ENCODE measurements around the gene SDR42E2. TPM values are rescaled to one million over a fixed set of nuclear protein-coding genes. Genes with fewer than 3 reads are reported as not detected.

SDR42E2 gene
- total and polyA plus RNA-seq, 10 of the 15 experiments (the other 5 are each of a cell fraction or from before 2014, with no cell fraction given), result 0.01 to 0.09 (median 0.08) TPM; not detected in 4

DNA sequence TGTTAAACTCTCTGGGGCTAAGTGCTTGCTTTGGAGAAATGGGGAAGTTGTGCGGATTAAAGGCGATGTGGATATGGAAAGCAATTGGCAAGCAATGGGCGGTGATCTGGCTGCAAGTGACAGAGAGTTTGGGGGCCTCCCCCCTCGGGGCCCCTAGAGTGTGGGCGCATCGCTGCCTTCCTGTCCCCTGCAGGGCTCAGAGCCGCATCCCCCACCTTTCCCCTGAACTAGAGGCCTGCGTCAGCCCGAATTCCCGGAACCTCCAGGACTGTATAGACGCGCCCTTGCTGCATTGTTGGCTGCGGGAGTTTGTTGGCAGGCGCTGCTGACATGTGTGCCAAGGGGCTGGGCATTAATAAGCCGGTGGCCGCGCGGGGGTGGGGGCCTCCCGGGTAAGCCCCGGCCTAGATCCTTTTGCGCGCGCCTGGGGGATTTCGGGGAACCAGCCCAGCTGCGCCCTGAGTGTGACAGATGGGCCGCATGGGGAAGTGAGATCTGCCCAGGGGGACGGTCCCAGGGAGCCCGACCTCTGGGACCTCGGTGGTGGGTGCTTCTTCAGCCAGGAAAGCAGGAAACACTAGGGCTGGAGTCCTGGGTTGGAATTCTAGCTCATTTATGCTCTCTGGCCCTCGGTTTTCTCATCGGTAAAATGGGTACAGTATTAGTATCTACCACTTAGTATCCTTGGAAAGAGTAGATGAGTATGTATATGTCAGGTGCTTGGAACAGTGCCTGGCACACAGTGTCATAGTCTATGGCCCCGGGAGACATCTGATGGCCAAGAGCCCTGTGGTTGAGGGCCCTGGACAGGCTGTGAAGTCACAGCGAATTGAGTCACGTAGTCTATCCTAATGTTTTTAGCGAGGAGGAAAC is 44.8 kb downstream of the SDR42E2 start:
- intact Hi-C loops (cut with micrococcal nuclease; ENCODE audit: unreplicated experiment) (loop anchor here (1.0 kb wide), 2 partner anchors 12 to 90 kb away; partner anchors contain the start of gene POLR3E), in situ Hi-C loops (cut with MboI) (no loop called here)
- Histone ChIP-seq H3K27ac (ENCODE audit: control insufficient read depth, insufficient read depth) (peak overlapping the region; percentile 65), H3K9ac (ENCODE audit: control insufficient read depth, insufficient read depth, low read length) (peak overlapping the region; percentile 77), H3K4me3 (peak overlapping the region; percentile 88), H3K4me1 (ENCODE audit: control insufficient read depth, insufficient read depth, low read length) (peaks cover 11% of the 10 kb centered on the region), H3K79me2 (ENCODE audit: control insufficient read depth, insufficient read depth, low read length) (peaks cover 56% of the 10 kb centered on the region), H3K36me3 (ENCODE audit: control insufficient read depth in 2 of 2, insufficient read depth in 2 of 2, low read length in 1 of 2) (peaks cover 3 to 4% of the 10 kb centered on the region in 2 experiments; a peak in 3 of 4 replicates), H3K9me3 (replicated peaks; ENCODE audit: control insufficient read depth, insufficient read depth, low read length) (peaks cover 5% of the 10 kb centered on the region), H4K20me1 (ENCODE audit: control insufficient read depth, insufficient read depth) (no peaks in the 10 kb centered on the region), H2AFZ (ENCODE audit: control insufficient read depth, low read depth, low read length) (peak overlapping the region; percentile 70), H3K27me3 (replicated peaks in 1 of 2; ENCODE audit: control insufficient read depth in 2 of 2, insufficient read depth in 2 of 2, low read length in 1 of 2) (no peaks in the 10 kb centered on the region), H3K4me2 (ENCODE audit: control insufficient read depth, insufficient read depth) (peak overlapping the region; percentile 82)
- FAIRE-seq (no peak), DNase-seq (ENCODE audit: low read depth, low spot score) (peak; percentile 31), ATAC-seq (peak; percentile 78)
- WGBS (ENCODE audit: insufficient coverage, insufficient replicate concordance, low lambda C conversion rate, missing lambda C conversion rate), result 1% methylated on average over 35 of the region's 35 CpGs
- POLR2A ChIA-PET, result interaction anchor here (0.6 to 7.1 kb wide), 8 partner anchors 10 to 147 kb away, joined by 3 to 104 read pairs (median 4); no protein-coding TSS in a partner anchor
- CTCF ChIA-PET, result interaction anchor here (0.6 to 7.9 kb wide), 9 partner anchors 9 to 185 kb away, joined by 3 to 91 read pairs (median 5); partner anchors contain the start of gene POLR3E
- SMC1A ChIA-PET (ENCODE audit: uncharacterized antibody, unreplicated experiment), result interaction anchor here (1.1 to 8.9 kb wide), 11 partner anchors 8 to 94 kb away, joined by 3 to 83 read pairs (median 9); partner anchors contain the start of gene POLR3E
- RAD21 ChIA-PET (ENCODE audit: unreplicated experiment), result interaction anchor here (1.0 to 7.4 kb wide), 8 partner anchors 9 to 147 kb away, joined by 3 to 74 read pairs (median 8); partner anchors contain the start of gene POLR3E
- BruUV-seq (replicated peaks), result no TSS peak
- TF ChIP-seq EP300 (IDR thresholded peaks at IDR 0.05; ENCODE audit: borderline replicate concordance in 1 of 2, control insufficient read depth in 1 of 2, low read depth in 2 of 2, low read length in 2 of 2) (peak in 1 of 2 experiments; percentile 33; a peak in 1 of 4 replicates), RAD51 (IDR thresholded peaks at IDR 0.05) (no peak), FOXK2 (IDR thresholded peaks at IDR 0.05) (no peak), MEF2B (IDR thresholded peaks at IDR 0.05; ENCODE audit: partially characterized antibody, poor library complexity, severe bottlenecking) (peak; percentile 72), WRNIP1 (IDR thresholded peaks at IDR 0.05; ENCODE audit: borderline replicate concordance, low read depth, low read length) (0 out of 2 replicates have a peak, but pooled peaks have one; percentile 60), ZSCAN29 (IDR thresholded peaks at IDR 0.05) (peak; percentile 99), TCF3 (IDR thresholded peaks at IDR 0.05; ENCODE audit: borderline replicate concordance, insufficient read depth, low read depth, low read length) (peak; percentile 89), TBL1XR1 (IDR thresholded peaks at IDR 0.05; ENCODE audit: low read depth, low read length) (no peak), PAX5 (IDR thresholded peaks at IDR 0.05; ENCODE audit: borderline replicate concordance, low read depth, low read length) (no peak), NFYA (IDR thresholded peaks at IDR 0.05; ENCODE audit: borderline replicate concordance, low read depth, low read length) (no peak), ZNF207 (IDR thresholded peaks at IDR 0.05; ENCODE audit: borderline replicate concordance) (no peak), TCF12 (IDR thresholded peaks at IDR 0.05; ENCODE audit: low read depth, low read length) (peak; percentile 97), RFX5 (IDR thresholded peaks at IDR 0.05; ENCODE audit: low read depth, low read length) (no peak), EZH2 (IDR thresholded peaks at IDR 0.05; ENCODE audit: borderline replicate concordance, control insufficient read depth, low read depth, low read length) (no peak), SMC3 (IDR thresholded peaks at IDR 0.05; ENCODE audit: borderline replicate concordance, low read length) (0 out of 2 replicates have a peak, but pooled peaks have one; percentile 9), MXI1 (IDR thresholded peaks at IDR 0.05; ENCODE audit: low read depth, low read length) (peak; percentile 64; the same call in 1 of the 2 replicates), BMI1 (IDR thresholded peaks at IDR 0.05; ENCODE audit: borderline replicate concordance) (no peak), POLR2A (IDR thresholded peaks at IDR 0.05; ENCODE audit: low read depth, low read length) (peak; percentile 59; the same call in 1 of the 2 replicates), DPF2 (IDR thresholded peaks at IDR 0.05) (peak; percentile 83)
- TF ChIP-seq, protein P1, sequence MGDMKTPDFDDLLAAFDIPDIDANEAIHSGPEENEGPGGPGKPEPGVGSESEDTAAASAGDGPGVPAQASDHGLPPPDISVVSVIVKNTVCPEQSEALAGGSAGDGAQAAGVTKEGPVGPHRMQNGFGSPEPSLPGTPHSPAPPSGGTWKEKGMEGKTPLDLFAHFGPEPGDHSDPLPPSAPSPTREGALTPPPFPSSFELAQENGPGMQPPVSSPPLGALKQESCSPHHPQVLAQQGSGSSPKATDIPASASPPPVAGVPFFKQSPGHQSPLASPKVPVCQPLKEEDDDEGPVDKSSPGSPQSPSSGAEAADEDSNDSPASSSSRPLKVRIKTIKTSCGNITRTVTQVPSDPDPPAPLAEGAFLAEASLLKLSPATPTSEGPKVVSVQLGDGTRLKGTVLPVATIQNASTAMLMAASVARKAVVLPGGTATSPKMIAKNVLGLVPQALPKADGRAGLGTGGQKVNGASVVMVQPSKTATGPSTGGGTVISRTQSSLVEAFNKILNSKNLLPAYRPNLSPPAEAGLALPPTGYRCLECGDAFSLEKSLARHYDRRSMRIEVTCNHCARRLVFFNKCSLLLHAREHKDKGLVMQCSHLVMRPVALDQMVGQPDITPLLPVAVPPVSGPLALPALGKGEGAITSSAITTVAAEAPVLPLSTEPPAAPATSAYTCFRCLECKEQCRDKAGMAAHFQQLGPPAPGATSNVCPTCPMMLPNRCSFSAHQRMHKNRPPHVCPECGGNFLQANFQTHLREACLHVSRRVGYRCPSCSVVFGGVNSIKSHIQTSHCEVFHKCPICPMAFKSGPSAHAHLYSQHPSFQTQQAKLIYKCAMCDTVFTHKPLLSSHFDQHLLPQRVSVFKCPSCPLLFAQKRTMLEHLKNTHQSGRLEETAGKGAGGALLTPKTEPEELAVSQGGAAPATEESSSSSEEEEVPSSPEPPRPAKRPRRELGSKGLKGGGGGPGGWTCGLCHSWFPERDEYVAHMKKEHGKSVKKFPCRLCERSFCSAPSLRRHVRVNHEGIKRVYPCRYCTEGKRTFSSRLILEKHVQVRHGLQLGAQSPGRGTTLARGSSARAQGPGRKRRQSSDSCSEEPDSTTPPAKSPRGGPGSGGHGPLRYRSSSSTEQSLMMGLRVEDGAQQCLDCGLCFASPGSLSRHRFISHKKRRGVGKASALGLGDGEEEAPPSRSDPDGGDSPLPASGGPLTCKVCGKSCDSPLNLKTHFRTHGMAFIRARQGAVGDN (IDR thresholded peaks at IDR 0.05), result 0 out of 2 replicates have a peak, but pooled peaks have one; percentile 25

All from GM12878 (cell line).